Mucosa of stomach (tissue), 1 donor: ENCODE measurements around the gene CHP1.
"Not testable (repeated sequence)": the region's sequence is repeated elsewhere in the genome, so short reads cannot be mapped to it uniquely, and the experiment has no call there.

Source experiments
- H3K27me3 ChIP-seq: one replicate; pipeline ENCODE4 v1.7.0; 2013; ENCODE audit warnings: mild to moderate bottlenecking, low read length; ENCODE audit not compliant: control insufficient read depth, insufficient read depth
- H3K36me3 ChIP-seq: one replicate; pipeline ENCODE4 v1.7.0; 2013; ENCODE audit warnings: low read length; ENCODE audit not compliant: control insufficient read depth, insufficient read depth
- H3K4me1 ChIP-seq: one replicate; pipeline ENCODE4 v1.7.0; 2013; ENCODE audit warnings: mild to moderate bottlenecking, low read length; ENCODE audit not compliant: control insufficient read depth, insufficient read depth
- H3K4me3 ChIP-seq: one replicate; pipeline ENCODE4 v1.7.0; 2013; ENCODE audit warnings: low read length
- H3K9ac ChIP-seq: one replicate; pipeline ENCODE4 v1.7.0; 2013; ENCODE audit warnings: mild to moderate bottlenecking, low read length, moderate library complexity
- H3K9me3 ChIP-seq: one replicate; pipeline ENCODE4 v1.7.0; 2013; ENCODE audit warnings: mild to moderate bottlenecking, low read length, moderate library complexity; ENCODE audit not compliant: control insufficient read depth
- donor health status: Pancreatic carcinoma.

Gene CHP1

DNA sequence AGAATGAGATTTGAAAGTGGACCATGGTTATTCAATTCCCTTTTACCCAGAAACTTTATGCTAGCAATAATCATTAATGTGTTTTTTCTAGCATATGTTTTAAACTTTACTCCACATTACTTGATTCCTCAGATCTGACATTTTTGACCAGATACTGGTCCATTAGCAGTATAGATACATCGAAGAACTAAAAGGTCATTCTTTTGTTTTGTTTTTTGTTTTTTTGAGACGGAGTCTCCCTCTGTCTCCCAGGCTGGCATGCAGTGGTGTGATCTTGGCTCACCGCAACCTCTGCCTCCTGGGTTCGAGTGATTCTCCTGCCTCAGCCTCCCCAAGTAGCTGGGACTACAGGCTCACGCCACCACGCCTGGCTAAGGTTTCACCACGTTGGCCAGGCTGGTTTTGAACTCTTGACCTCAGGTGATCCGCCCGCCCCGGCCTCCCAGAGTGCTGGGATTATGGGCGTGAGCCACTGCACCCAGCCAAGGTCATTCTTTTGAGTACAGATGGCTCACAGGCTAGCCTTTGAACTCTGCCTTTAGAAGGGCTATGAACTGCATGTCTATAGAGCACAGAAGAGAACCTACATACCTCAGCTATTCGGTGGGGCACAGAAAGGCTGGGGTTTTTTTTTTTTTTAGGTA lies 28.6 kb downstream of the CHP1 start:
- H3K36me3 ChIP-seq = no peaks in the 10 kb centered on the region
- H3K9ac ChIP-seq = no peak overlapping the region
- no peaks in the 10 kb centered on the region for H3K27me3 ChIP-seq
- H3K4me3 ChIP-seq = no peak overlapping the region
- no peaks in the 10 kb centered on the region for H3K9me3 ChIP-seq
- peaks cover 41% of the 10 kb centered on the region for H3K4me1 ChIP-seq

DNA sequence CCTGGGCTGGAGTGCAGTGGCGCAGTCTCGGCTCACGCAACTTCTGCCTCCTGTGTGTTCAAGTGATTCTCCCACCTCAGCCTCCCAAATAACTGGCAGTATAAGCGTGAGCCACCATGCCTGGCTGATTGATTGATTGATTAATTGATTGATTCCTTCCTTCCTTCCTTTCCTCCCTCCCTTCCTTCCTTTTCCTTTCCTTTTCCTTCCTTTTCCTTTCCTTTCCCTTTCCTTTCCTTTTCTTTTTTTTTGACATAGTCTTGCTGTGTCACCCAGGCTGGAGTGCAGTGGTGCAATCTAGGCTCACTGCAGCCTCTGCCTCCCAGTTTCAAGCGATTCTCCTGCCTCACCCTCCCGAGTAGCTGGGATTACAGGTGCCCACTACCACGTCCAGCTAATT lies 29.9 kb downstream of the CHP1 start:
- not testable (repeated sequence) for H3K9ac ChIP-seq, H3K27me3 ChIP-seq, H3K4me3 ChIP-seq, H3K9me3 ChIP-seq, H3K36me3 ChIP-seq
- peaks cover 37% of the 10 kb centered on the region for H3K4me1 ChIP-seq

DNA sequence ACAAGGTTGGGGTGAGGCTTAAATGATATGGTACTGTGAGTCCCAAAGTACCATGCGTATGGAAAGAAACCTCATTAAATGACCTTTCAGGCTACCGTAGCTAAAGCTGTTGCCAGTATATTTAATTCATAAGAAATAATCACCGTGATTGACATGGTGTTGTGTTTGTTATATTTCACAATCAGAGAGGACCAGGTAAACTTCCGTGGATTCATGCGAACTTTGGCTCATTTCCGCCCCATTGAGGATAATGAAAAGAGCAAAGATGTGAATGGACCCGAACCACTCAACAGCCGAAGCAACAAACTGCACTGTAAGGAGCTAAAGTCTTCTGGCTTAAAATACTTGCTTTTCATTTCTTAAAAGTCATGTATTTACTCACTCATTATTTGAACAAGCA lies 31.5 kb downstream of the CHP1 start:
- no peaks in the 10 kb centered on the region for H3K9me3 ChIP-seq
- no peak overlapping the region for H3K9ac ChIP-seq
- peaks cover 25% of the 10 kb centered on the region for H3K4me1 ChIP-seq
- H3K27me3 ChIP-seq = no peaks in the 10 kb centered on the region
- H3K4me3 ChIP-seq = no peak overlapping the region
- no peaks in the 10 kb centered on the region for H3K36me3 ChIP-seq

DNA sequence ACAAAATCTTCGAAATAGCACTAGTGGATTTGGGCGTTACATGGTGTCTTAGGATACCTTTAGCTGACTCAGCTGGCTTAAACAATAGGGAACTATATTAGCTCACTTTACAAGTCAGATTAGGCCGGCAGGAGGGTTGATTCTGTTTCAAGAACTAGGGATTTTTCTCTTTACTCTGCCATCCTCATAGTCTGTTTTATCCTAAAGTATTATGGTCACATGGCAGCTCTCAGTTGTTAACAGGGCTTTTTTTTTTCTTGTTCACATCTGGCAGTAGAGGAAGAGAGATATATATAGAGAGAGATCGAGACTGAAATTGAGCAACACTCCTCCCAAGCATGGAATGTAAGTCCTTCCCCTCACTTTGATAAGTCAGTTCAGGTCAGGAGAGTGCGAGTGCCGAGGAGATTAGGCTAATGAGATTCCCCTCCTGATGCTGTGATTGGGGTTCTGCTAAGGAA lies 32.9 kb downstream of the CHP1 start:
- no peak overlapping the region for H3K4me3 ChIP-seq
- no peak overlapping the region for H3K9ac ChIP-seq
- H3K4me1 ChIP-seq = peaks cover 18% of the 10 kb centered on the region
- H3K27me3 ChIP-seq = no peaks in the 10 kb centered on the region
- no peaks in the 10 kb centered on the region for H3K9me3 ChIP-seq
- no peaks in the 10 kb centered on the region for H3K36me3 ChIP-seq

DNA sequence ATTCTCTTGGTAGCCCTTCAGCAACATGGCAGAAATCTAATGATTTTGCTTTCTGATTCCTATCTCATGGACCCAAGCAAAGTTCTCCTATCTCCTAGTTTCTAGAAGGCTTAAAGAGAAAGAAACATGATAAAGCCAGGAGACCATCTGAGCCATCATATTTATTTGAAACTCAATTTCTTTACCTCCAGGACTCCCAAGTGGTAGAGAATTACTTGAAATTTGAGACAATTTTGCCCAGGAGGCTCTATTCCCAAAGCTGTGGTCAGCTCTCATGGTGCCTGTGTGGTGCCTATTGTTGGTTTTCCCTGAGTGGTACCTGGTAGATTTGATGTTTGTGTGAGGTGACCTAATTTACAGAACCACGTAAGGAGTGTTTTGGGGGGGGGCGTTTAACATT lies 38.8 kb downstream of the CHP1 start:
- no peaks in the 10 kb centered on the region for H3K9me3 ChIP-seq
- H3K36me3 ChIP-seq = no peaks in the 10 kb centered on the region
- H3K4me3 ChIP-seq = no peak overlapping the region
- no peaks in the 10 kb centered on the region for H3K4me1 ChIP-seq
- H3K27me3 ChIP-seq = no peaks in the 10 kb centered on the region
- H3K9ac ChIP-seq = no peak overlapping the region

DNA sequence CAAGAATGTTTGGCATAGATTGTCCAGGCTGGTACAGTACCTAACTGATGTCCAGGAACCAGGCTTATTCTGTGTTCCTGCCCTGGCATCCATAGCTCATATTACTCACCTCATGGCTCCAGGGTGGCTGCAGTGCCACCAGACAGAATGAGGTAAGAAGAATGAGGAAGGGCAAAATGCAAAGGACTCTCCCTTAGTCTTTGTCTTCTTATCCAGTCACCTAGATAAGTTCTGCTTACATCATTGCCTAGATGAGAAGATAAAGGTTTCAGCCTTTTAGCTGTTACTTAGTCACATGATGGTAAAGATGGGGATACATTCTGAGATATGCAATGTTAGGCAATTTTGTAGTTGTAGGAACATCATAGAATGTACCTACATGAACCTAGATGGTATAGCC lies 45.8 kb downstream of the CHP1 start:
- Histone ChIP-seq H3K9me3 (no peaks in the 10 kb centered on the region), H3K4me3 (no peak overlapping the region), H3K9ac (no peak overlapping the region), H3K27me3 (no peaks in the 10 kb centered on the region), H3K36me3 (peaks cover 12% of the 10 kb centered on the region), H3K4me1 (peaks cover 10% of the 10 kb centered on the region)

DNA sequence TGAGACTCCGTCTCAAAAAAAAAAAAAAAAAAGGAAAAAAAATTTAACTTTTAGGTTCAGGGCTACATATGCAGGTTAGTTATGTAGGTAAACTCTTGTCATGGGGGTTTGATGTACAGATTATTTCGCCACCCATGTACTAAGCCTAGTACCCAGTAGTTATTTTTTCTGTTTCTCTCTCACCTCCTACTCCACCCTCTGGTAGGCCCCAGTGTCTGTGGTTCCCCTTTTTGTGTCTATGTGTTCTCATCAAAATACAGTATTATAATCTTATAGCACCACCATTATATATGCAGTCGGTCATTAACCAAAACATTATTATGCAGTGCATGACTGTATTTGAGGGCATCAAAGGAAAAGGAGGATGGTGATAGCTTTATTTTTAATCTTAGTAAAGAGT lies 47.3 kb downstream of the CHP1 start:
- peaks cover 12% of the 10 kb centered on the region for H3K36me3 ChIP-seq
- H3K9me3 ChIP-seq = no peaks in the 10 kb centered on the region
- no peak overlapping the region for H3K9ac ChIP-seq
- peaks cover 12% of the 10 kb centered on the region for H3K4me1 ChIP-seq
- H3K27me3 ChIP-seq = no peaks in the 10 kb centered on the region
- no peak overlapping the region for H3K4me3 ChIP-seq

DNA sequence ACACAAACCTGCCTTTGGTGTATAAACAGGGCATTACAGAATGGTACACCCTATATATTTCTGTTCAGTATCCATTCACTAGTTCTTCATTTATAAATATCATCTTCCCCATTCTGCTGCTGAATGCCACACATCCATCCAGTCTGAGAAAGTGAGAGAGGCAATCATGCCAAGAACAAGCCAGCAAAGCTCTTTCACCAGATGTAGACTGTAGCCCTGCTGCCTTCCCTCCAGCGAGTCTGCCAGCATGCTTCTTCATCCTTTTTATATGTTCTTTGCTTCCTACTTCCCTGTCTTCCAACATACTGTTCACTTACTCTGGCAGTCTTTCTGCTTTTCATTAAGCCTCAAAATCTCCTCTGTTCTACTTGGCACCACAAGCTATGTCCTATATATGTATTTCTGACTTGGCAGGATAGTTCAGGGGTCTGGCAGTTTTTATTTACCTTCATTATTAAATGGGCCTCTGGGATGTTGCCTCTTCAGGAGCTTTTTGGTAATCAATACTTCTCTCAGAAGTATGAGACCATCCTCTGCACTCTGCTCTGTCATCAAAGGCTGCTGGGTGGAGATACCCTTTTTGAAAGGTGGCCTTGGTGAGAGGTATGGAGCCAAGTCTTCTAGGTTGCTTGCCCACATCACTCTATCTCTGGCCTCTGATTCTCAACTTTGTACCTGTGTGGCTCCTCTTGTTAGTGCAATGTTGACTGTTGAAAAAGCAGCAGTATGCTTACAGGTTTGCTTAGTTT lies 48.6 kb downstream of the CHP1 start:
- Histone ChIP-seq H3K4me3 (no peak overlapping the region), H3K9ac (no peak overlapping the region), H3K9me3 (no peaks in the 10 kb centered on the region), H3K36me3 (peaks cover 12% of the 10 kb centered on the region), H3K27me3 (no peaks in the 10 kb centered on the region), H3K4me1 (peaks cover 13% of the 10 kb centered on the region)

DNA sequence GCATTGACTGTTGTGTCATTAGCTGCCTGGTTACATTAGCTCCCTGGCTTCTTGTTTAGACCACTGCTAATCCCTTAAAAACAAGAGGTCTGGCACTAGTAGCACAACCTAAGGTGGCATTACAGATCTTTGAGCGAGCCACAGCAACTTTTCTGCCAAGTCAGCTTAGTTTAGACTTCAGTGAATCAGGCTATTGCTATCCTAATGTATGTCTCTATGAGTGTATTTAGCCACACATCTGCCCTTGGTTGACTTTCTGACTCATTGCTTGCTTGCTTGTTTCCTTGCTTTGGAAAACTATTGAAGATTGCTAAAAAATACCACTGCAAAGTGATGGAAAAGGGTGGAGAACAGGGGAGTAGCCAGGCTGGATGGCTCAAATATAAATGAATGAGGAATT lies 50.2 kb downstream of the CHP1 start:
- Histone ChIP-seq H3K9ac (no peak overlapping the region), H3K4me3 (no peak overlapping the region), H3K27me3 (no peaks in the 10 kb centered on the region), H3K9me3 (no peaks in the 10 kb centered on the region), H3K4me1 (peaks cover 14% of the 10 kb centered on the region), H3K36me3 (peaks cover 6% of the 10 kb centered on the region)

DNA sequence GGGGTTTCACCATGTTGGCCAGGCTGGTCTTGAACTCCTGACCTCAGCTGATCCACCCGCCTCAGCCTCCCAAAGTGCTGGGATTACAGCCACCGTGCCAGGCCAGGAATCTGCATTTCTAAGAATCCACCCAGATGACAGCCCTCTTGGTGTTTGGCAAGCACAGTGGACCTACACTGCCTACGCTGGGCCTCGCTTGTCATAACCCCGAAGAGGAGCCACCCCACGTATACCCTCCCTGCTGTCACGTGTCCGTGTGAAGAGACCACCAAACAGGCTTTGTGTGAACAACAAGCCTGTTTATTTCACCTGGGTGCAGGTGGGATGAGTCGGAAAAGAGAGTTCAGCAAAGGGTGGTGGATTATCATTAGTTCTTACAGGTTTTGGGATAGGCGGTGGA lies 51.4 kb downstream of the CHP1 start:
- not testable (repeated sequence) for H3K36me3 ChIP-seq, H3K9me3 ChIP-seq, H3K4me3 ChIP-seq, H3K4me1 ChIP-seq, H3K27me3 ChIP-seq, H3K9ac ChIP-seq

DNA sequence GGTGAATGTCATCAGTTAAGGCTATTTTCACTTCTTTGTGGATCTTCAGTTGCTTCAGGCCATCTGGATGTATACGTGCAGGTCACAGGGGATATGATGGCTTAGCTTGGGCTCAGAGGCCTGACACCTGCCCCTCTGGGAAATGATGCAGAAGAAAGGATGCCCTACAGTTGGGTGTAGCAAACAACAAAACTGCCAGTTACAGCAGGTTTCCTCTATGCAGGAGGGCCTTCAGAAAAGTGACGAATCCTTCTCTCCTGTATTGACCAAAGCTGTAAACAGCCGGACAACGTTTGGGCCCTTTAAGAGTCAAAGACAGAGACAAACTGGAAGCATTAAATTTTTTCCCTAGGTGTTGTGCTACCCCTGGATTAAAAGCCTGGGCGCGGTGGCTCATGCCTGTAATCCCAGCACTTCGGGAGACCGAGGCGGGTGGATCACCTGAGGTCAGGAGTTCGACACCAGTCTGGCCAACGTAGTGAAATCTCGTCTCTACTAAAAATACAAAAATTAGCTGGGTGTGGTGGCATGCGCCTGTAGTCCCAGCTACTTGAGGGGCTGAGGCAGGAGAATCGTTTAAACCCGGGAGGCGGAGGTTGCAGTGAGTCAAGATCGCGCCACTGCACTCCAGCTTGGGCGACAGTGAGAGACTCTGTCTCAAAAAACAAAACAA lies 52.0 kb downstream of the CHP1 start:
- H3K27me3 ChIP-seq, H3K36me3 ChIP-seq, H3K4me1 ChIP-seq, H3K9me3 ChIP-seq: not testable (repeated sequence)
- Histone ChIP-seq H3K4me3 (peak overlapping the region; percentile 34), H3K9ac (peak overlapping the region; percentile 85)

DNA sequence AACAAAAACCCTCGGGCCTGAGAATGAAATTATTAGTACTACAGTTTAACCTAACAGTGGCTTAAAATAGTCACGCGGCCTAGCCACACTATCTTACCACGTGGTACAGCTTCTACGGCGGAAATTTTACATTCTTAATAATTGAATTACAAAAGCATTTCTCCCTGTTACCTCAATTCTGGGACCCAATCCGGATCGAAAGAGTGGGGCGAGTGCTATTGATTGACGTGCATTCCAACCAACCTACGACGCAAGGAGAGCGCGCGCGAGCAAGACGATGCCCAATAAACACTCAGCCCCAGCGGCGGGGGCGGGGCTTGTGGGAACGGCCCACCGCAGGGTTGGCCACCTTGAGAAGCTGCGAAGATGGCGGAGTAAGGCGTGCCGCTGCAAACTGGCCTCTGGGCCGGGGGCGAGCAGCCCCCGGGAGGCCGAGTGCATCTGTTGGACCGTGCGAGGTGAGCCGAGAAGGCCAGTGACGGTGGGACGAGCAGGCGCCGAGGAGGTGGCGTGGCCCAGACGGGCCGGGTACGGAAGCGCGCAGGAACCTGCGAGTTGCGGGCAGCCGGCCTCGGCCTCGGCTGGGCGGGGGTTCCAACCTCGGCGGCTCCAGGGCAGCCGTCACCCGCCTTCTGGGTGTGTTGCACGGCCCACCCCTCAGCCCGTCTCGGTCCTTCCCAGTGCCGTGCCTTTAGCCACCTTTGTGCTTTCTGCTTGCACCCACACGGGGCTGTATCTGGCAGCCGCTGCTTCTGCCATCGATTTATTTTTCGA lies 52.8 kb downstream of the CHP1 start:
- Histone ChIP-seq H3K9me3 (no peaks in the 10 kb centered on the region), H3K36me3 (peaks cover 11% of the 10 kb centered on the region), H3K27me3 (no peaks in the 10 kb centered on the region), H3K4me1 (peaks cover 6% of the 10 kb centered on the region), H3K4me3 (peak overlapping the region; percentile 34), H3K9ac (peak overlapping the region; percentile 85)
